Measurements from ENCODE around the gene PCDH9.

The PCDH9 gene

DNA sequence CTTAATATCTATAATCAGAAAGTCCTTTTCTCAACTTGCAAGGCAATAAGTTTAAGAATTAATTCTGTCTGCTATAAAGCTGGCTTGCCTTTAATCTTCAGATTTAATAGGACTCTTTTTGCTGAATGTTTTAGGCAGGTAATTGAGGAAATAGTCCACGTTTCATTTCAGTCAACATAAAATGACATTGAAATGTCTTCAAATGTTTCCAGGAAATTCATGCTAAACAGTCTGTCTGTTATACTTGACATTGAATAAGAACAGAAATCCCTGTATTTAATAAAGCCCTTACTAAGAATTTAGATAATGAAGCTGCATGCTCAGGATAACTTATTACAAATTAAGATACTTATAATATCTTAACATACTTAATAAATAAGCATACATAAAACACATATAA, 84.2 kb downstream of the PCDH9 start:
- no peak overlapping the region for H3K4me3 ChIP-seq (replicated peaks; ENCODE audit: insufficient read depth, low read length)
- H3K27me3 ChIP-seq (ENCODE audit: insufficient read depth, poor library complexity, severe bottlenecking): no peaks in the 10 kb centered on the region
- H3K27ac ChIP-seq (replicated peaks): no peak overlapping the region
- TF ChIP-seq POLR2AphosphoS5 (IDR thresholded peaks at IDR 0.05; ENCODE audit: low read depth) (no peak), GABPA (IDR thresholded peaks at IDR 0.05; ENCODE audit: low read depth) (no peak), SPI1 (IDR thresholded peaks at IDR 0.05; ENCODE audit: borderline replicate concordance, low read depth) (no peak)
- TF ChIP-seq, protein P1, sequence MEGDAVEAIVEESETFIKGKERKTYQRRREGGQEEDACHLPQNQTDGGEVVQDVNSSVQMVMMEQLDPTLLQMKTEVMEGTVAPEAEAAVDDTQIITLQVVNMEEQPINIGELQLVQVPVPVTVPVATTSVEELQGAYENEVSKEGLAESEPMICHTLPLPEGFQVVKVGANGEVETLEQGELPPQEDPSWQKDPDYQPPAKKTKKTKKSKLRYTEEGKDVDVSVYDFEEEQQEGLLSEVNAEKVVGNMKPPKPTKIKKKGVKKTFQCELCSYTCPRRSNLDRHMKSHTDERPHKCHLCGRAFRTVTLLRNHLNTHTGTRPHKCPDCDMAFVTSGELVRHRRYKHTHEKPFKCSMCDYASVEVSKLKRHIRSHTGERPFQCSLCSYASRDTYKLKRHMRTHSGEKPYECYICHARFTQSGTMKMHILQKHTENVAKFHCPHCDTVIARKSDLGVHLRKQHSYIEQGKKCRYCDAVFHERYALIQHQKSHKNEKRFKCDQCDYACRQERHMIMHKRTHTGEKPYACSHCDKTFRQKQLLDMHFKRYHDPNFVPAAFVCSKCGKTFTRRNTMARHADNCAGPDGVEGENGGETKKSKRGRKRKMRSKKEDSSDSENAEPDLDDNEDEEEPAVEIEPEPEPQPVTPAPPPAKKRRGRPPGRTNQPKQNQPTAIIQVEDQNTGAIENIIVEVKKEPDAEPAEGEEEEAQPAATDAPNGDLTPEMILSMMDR (IDR thresholded peaks at IDR 0.05; ENCODE audit: insufficient read depth, low read length): no peak
- TF ChIP-seq, protein P2, sequence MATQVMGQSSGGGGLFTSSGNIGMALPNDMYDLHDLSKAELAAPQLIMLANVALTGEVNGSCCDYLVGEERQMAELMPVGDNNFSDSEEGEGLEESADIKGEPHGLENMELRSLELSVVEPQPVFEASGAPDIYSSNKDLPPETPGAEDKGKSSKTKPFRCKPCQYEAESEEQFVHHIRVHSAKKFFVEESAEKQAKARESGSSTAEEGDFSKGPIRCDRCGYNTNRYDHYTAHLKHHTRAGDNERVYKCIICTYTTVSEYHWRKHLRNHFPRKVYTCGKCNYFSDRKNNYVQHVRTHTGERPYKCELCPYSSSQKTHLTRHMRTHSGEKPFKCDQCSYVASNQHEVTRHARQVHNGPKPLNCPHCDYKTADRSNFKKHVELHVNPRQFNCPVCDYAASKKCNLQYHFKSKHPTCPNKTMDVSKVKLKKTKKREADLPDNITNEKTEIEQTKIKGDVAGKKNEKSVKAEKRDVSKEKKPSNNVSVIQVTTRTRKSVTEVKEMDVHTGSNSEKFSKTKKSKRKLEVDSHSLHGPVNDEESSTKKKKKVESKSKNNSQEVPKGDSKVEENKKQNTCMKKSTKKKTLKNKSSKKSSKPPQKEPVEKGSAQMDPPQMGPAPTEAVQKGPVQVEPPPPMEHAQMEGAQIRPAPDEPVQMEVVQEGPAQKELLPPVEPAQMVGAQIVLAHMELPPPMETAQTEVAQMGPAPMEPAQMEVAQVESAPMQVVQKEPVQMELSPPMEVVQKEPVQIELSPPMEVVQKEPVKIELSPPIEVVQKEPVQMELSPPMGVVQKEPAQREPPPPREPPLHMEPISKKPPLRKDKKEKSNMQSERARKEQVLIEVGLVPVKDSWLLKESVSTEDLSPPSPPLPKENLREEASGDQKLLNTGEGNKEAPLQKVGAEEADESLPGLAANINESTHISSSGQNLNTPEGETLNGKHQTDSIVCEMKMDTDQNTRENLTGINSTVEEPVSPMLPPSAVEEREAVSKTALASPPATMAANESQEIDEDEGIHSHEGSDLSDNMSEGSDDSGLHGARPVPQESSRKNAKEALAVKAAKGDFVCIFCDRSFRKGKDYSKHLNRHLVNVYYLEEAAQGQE (IDR thresholded peaks at IDR 0.05; ENCODE audit: insufficient replicate concordance, low read depth): no peak
- DNase-seq (ENCODE audit: low read depth in 1 of 2, low spot score in 1 of 2): no peak

DNA sequence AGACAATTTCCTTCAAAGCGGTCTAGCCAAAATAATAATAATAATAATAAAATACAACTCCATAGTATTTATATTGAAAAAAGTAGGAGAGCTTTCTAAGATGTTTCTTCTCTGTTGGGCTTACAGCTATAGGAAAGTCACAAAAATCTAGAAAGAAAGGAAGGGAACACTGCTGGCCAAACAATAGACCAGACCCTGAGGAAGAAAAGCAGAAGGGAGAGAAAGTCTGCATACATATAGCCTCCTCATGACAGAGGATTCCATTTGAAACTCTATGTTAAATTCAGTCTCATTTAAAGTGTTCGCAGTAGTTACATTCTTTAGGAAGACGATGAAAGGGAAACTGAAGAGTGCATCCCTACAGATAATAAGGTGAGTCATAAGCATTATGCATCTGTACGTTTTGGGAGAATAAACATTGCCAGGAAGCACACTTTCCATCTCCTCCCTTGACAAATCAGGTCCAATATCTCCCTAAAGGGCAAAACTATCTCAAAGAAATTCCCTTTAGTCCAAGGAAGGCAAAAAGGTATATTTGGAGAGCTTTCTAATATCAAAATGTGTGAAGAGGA, 86.5 kb downstream of the PCDH9 start:
- no peak for TF ChIP-seq GABPA (IDR thresholded peaks at IDR 0.05; ENCODE audit: low read depth)
- TF ChIP-seq POLR2AphosphoS5 (IDR thresholded peaks at IDR 0.05; ENCODE audit: low read depth): no peak
- TF ChIP-seq SPI1 (IDR thresholded peaks at IDR 0.05; ENCODE audit: borderline replicate concordance, low read depth): no peak
- TF ChIP-seq, protein P1 (IDR thresholded peaks at IDR 0.05; ENCODE audit: insufficient read depth, low read length): no peak
- TF ChIP-seq, protein P2 (IDR thresholded peaks at IDR 0.05; ENCODE audit: insufficient replicate concordance, low read depth): no peak
- no peak overlapping the region for H3K27ac ChIP-seq (replicated peaks)
- no peak for DNase-seq (ENCODE audit: low read depth in 1 of 2, low spot score in 1 of 2)

DNA sequence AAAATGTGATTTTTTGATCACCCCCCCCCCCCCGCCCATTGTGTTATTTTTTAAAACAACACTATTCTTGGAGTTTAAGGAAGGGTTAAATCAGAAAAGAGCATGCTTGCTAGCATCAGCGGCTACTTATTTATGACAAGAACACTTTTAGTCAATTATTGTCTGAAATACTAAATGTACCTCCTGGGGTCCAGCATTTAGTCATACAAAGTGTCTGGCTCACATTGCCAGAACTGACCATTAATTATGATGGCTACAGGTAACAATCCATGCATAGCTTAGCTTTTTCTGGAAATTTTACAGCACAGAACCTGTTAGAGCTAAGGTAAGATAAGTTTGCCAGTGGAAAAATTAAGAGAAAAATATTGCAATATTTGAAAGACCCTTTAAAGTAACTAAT, 90.1 kb downstream of the PCDH9 start:
- no peak overlapping the region for H3K27ac ChIP-seq (replicated peaks)
- H3K27me3 ChIP-seq (ENCODE audit: insufficient read depth, poor library complexity, severe bottlenecking): no peaks in the 10 kb centered on the region
- H3K4me3 ChIP-seq (replicated peaks; ENCODE audit: insufficient read depth, low read length): no peak overlapping the region
- TF ChIP-seq, protein P1 (IDR thresholded peaks at IDR 0.05; ENCODE audit: insufficient read depth, low read length): no peak
- no peak for TF ChIP-seq SPI1 (IDR thresholded peaks at IDR 0.05; ENCODE audit: borderline replicate concordance, low read depth)
- TF ChIP-seq, protein P2 (IDR thresholded peaks at IDR 0.05; ENCODE audit: insufficient replicate concordance, low read depth): no peak
- TF ChIP-seq POLR2AphosphoS5 (IDR thresholded peaks at IDR 0.05; ENCODE audit: low read depth): no peak
- no peak for TF ChIP-seq GABPA (IDR thresholded peaks at IDR 0.05; ENCODE audit: low read depth)
- DNase-seq (ENCODE audit: low read depth in 1 of 2, low spot score in 1 of 2): no peak

More for the DNA sequence above, 86.5 kb downstream of the PCDH9 start:
- H3K4me3 ChIP-seq (replicated peaks; ENCODE audit: insufficient read depth, low read length): no peak overlapping the region
- no peaks in the 10 kb centered on the region for H3K27me3 ChIP-seq (ENCODE audit: insufficient read depth, poor library complexity, severe bottlenecking)
